ENCODE measurements around the gene RPL10. TPM values are rescaled to one million over a fixed set of nuclear protein-coding genes. Genes with fewer than 3 reads are reported as not detected.

The RPL10 gene
- total and polyA plus RNA-seq, 2 of the 13 experiments (the other 11 are each of a cell fraction or from before 2014, with no cell fraction given), result 2,381 to 4,713 TPM

DNA sequence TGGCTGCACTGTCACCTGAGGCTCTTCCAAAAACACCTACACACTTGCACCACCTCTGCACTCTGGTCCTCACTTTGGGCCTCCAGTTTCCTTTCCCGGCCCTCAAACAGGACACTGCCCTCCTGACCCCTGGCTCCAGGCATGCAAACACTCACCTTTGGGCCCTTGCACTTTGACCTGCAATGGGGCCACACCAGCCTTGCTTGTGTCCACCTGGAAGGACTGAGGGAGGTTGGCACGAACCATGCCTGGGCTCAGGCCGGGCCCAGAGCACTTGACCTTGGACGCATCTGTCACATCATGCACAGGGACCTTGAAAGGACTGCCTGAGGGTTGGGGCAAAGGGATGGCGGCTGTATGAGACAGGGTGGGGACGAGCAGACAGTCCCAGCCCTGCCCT is 39.3 kb upstream of the RPL10 start (continued):
- TF ChIP-seq, protein P1, sequence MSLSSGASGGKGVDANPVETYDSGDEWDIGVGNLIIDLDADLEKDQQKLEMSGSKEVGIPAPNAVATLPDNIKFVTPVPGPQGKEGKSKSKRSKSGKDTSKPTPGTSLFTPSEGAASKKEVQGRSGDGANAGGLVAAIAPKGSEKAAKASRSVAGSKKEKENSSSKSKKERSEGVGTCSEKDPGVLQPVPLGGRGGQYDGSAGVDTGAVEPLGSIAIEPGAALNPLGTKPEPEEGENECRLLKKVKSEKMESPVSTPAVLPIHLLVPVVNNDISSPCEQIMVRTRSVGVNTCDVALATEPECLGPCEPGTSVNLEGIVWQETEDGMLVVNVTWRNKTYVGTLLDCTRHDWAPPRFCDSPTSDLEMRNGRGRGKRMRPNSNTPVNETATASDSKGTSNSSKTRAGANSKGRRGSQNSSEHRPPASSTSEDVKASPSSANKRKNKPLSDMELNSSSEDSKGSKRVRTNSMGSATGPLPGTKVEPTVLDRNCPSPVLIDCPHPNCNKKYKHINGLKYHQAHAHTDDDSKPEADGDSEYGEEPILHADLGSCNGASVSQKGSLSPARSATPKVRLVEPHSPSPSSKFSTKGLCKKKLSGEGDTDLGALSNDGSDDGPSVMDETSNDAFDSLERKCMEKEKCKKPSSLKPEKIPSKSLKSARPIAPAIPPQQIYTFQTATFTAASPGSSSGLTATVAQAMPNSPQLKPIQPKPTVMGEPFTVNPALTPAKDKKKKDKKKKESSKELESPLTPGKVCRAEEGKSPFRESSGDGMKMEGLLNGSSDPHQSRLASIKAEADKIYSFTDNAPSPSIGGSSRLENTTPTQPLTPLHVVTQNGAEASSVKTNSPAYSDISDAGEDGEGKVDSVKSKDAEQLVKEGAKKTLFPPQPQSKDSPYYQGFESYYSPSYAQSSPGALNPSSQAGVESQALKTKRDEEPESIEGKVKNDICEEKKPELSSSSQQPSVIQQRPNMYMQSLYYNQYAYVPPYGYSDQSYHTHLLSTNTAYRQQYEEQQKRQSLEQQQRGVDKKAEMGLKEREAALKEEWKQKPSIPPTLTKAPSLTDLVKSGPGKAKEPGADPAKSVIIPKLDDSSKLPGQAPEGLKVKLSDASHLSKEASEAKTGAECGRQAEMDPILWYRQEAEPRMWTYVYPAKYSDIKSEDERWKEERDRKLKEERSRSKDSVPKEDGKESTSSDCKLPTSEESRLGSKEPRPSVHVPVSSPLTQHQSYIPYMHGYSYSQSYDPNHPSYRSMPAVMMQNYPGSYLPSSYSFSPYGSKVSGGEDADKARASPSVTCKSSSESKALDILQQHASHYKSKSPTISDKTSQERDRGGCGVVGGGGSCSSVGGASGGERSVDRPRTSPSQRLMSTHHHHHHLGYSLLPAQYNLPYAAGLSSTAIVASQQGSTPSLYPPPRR (CRISPR knock-in tag; IDR thresholded peaks at IDR 0.05; ENCODE audit: borderline replicate concordance), result peak; percentile 49; the same call in 1 of the 2 replicates
- peak; percentile 34; the same call in 1 of the 2 replicates for TF ChIP-seq NCOR1 (IDR thresholded peaks at IDR 0.05; ENCODE audit: borderline replicate concordance, low read length)
- no peak for TF ChIP-seq SRSF1 (optimal IDR thresholded peaks at IDR 0.05; ENCODE audit: low read depth, low read length)
- TF ChIP-seq, protein P2, sequence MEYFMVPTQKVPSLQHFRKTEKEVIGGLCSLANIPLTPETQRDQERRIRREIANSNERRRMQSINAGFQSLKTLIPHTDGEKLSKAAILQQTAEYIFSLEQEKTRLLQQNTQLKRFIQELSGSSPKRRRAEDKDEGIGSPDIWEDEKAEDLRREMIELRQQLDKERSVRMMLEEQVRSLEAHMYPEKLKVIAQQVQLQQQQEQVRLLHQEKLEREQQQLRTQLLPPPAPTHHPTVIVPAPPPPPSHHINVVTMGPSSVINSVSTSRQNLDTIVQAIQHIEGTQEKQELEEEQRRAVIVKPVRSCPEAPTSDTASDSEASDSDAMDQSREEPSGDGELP (IDR thresholded peaks at IDR 0.05; ENCODE audit: borderline replicate concordance, low read depth), result no peak
- TF ChIP-seq, protein P3, sequence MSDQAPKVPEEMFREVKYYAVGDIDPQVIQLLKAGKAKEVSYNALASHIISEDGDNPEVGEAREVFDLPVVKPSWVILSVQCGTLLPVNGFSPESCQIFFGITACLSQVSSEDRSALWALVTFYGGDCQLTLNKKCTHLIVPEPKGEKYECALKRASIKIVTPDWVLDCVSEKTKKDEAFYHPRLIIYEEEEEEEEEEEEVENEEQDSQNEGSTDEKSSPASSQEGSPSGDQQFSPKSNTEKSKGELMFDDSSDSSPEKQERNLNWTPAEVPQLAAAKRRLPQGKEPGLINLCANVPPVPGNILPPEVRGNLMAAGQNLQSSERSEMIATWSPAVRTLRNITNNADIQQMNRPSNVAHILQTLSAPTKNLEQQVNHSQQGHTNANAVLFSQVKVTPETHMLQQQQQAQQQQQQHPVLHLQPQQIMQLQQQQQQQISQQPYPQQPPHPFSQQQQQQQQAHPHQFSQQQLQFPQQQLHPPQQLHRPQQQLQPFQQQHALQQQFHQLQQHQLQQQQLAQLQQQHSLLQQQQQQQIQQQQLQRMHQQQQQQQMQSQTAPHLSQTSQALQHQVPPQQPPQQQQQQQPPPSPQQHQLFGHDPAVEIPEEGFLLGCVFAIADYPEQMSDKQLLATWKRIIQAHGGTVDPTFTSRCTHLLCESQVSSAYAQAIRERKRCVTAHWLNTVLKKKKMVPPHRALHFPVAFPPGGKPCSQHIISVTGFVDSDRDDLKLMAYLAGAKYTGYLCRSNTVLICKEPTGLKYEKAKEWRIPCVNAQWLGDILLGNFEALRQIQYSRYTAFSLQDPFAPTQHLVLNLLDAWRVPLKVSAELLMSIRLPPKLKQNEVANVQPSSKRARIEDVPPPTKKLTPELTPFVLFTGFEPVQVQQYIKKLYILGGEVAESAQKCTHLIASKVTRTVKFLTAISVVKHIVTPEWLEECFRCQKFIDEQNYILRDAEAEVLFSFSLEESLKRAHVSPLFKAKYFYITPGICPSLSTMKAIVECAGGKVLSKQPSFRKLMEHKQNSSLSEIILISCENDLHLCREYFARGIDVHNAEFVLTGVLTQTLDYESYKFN (CRISPR knock-in tag; conservative IDR thresholded peaks at IDR 0.05), result peak; percentile 82
- TF ChIP-seq MAZ (IDR thresholded peaks at IDR 0.05; ENCODE audit: borderline replicate concordance, low read depth, low read length), result no peak
- TF ChIP-seq MAZ (CRISPR knock-in tag; IDR thresholded peaks at IDR 0.05; ENCODE audit: low read depth), result 0 out of 2 replicates have a peak, but pooled peaks have one; percentile 18
- TF ChIP-seq FOXK2 (IDR thresholded peaks at IDR 0.05), result no peak
- TF ChIP-seq ZBTB7A (CRISPR knock-in tag; IDR thresholded peaks at IDR 0.05), result 0 out of 2 replicates have a peak, but pooled peaks have one; percentile 30
- TF ChIP-seq ZEB1 (IDR thresholded peaks at IDR 0.05; ENCODE audit: insufficient replicate concordance, low read depth), result peak; percentile 33
- TF ChIP-seq RARA (CRISPR knock-in tag; IDR thresholded peaks at IDR 0.05), result peak; percentile 62; the same call in 1 of the 2 replicates
- no peak for TF ChIP-seq HNRNPUL1 (IDR thresholded peaks at IDR 0.05; ENCODE audit: low read depth, low read length)
- TF ChIP-seq, protein P4, sequence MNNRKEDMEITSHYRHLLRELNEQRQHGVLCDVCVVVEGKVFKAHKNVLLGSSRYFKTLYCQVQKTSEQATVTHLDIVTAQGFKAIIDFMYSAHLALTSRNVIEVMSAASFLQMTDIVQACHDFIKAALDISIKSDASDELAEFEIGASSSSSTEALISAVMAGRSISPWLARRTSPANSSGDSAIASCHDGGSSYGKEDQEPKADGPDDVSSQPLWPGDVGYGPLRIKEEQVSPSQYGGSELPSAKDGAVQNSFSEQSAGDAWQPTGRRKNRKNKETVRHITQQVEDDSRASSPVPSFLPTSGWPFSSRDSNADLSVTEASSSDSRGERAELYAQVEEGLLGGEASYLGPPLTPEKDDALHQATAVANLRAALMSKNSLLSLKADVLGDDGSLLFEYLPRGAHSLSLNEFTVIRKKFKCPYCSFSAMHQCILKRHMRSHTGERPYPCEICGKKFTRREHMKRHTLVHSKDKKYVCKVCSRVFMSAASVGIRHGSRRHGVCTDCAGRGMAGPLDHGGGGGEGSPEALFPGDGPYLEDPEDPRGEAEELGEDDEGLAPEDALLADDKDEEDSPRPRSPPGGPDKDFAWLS (CRISPR knock-in tag; IDR thresholded peaks at IDR 0.05; ENCODE audit: borderline replicate concordance), result no peak
- TF ChIP-seq, protein P5, sequence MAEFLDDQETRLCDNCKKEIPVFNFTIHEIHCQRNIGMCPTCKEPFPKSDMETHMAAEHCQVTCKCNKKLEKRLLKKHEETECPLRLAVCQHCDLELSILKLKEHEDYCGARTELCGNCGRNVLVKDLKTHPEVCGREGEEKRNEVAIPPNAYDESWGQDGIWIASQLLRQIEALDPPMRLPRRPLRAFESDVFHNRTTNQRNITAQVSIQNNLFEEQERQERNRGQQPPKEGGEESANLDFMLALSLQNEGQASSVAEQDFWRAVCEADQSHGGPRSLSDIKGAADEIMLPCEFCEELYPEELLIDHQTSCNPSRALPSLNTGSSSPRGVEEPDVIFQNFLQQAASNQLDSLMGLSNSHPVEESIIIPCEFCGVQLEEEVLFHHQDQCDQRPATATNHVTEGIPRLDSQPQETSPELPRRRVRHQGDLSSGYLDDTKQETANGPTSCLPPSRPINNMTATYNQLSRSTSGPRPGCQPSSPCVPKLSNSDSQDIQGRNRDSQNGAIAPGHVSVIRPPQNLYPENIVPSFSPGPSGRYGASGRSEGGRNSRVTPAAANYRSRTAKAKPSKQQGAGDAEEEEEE (CRISPR knock-in tag; IDR thresholded peaks at IDR 0.05; ENCODE audit: borderline replicate concordance), result no peak
- TF ChIP-seq PAF1 (CRISPR knock-in tag; IDR thresholded peaks at IDR 0.05), result no peak

All from HepG2 (cell line).